Esophagus (tissue), 2 donors: ENCODE results near the gene PACRG. TPM values are rescaled to one million over a fixed set of nuclear protein-coding genes. Genes with fewer than 3 reads are reported as not detected.

Source experiments
- H3K27ac ChIP-seq, 2 donors: one replicate each; pipeline ENCODE4 v1.5.1; 2013; ENCODE audit warnings: low read depth in 2 of 2, mild to moderate bottlenecking in 2 of 2, inconsistent platforms in 1 of 2, low read length in 1 of 2, moderate library complexity in 1 of 2
- H3K27me3 ChIP-seq, 2 donors: one replicate each; pipeline ENCODE4 v1.6.1; 2013; ENCODE audit warnings: low read length in 2 of 2, control low read depth in 1 of 2, mild to moderate bottlenecking in 1 of 2; ENCODE audit not compliant: insufficient read depth in 2 of 2, control insufficient read depth in 1 of 2
- H3K36me3 ChIP-seq, 2 donors: one replicate each; pipeline ENCODE4 v1.6.1; 2013; ENCODE audit warnings: low read length in 1 of 2; ENCODE audit not compliant: control insufficient read depth in 2 of 2, insufficient read depth in 2 of 2
- H3K4me1 ChIP-seq, 2 donors: one replicate each; pipeline ENCODE4 v1.6.1; 2013; ENCODE audit warnings: low read length in 1 of 2; ENCODE audit not compliant: control insufficient read depth in 2 of 2, insufficient read depth in 2 of 2
- H3K4me3 ChIP-seq, 2 donors: one replicate each; pipeline ENCODE4 v1.5.1; 2013; ENCODE audit warnings: low read length in 2 of 2, mild to moderate bottlenecking in 2 of 2, low read depth in 1 of 2, moderate library complexity in 1 of 2
- H3K9me3 ChIP-seq, 2 donors: one replicate each; pipeline ENCODE4 v1.6.1; 2013; ENCODE audit warnings: mild to moderate bottlenecking in 2 of 2, low read depth in 1 of 2, low read length in 1 of 2, moderate library complexity in 1 of 2; ENCODE audit not compliant: control insufficient read depth in 2 of 2, insufficient read depth in 1 of 2
- WGBS, 2 donors: extraction: QIAGEN DNeasy Blood & Tissue Kit; methylation state at CpG; one replicate each; pipeline ENCODE4 v1.1.7; 2013; 5-methylcytosine and 5-hydroxymethylcytosine counted together
- polyA plus RNA-seq, 2 donors: library from polyadenylated mRNA; stranded (reverse); fragments of 200-250 nt; gene quantifications; one replicate each; pipeline ENCODE4 v1.2.3, GENCODE V29; 2013
- donor health status: healthy with polysubstance abuse.
- donor health status: Bipolar disorder and iron deficiency.

The PACRG gene
- polyA plus RNA-seq, 2 donors: 0.39 to 0.44 TPM

- Histone ChIP-seq H3K27ac (no peak overlapping the region), H3K4me1 (no peaks in the 10 kb centered on the region), H3K36me3 (no peaks in the 10 kb centered on the region), H3K4me3 (no peak overlapping the region), H3K9me3 (no peaks in the 10 kb centered on the region), H3K27me3 (no peaks in the 10 kb centered on the region)
- WGBS, 2 donors: 92 to 97% methylated on average over 6 of the region's 6 CpGs
These were observed 124.4 kb downstream of the PACRG start for GRCh38 chr6:162852192-162852591.

GRCh38 chr6:162852840-162853577 is 125.2 kb downstream of the PACRG start:
- H3K4me1 ChIP-seq: no peaks in the 10 kb centered on the region
- WGBS, 2 donors: 75 to 77% methylated on average over 9 of the region's 9 CpGs
- H3K27me3 ChIP-seq: no peaks in the 10 kb centered on the region

GRCh38 chr6:162854228-162854627 is 126.5 kb downstream of the PACRG start:
- no peaks in the 10 kb centered on the region for H3K36me3 ChIP-seq
- no peaks in the 10 kb centered on the region for H3K9me3 ChIP-seq
- no peaks in the 10 kb centered on the region for H3K4me1 ChIP-seq
- no peaks in the 10 kb centered on the region for H3K27me3 ChIP-seq
- 66 to 74% methylated on average over 1 of the region's 1 CpG for WGBS, 2 donors
- H3K4me3 ChIP-seq: no peak overlapping the region
- H3K27ac ChIP-seq: no peak overlapping the region

More at GRCh38 chr6:162852840-162853577, 125.2 kb downstream of the PACRG start:
- H3K9me3 ChIP-seq: no peaks in the 10 kb centered on the region
- H3K4me3 ChIP-seq: no peak overlapping the region
- no peaks in the 10 kb centered on the region for H3K36me3 ChIP-seq
- H3K27ac ChIP-seq: no peak overlapping the region

GRCh38 chr6:162854734-162855191 is 127.0 kb downstream of the PACRG start:
- Histone ChIP-seq H3K9me3 (no peaks in the 10 kb centered on the region), H3K27ac (no peak overlapping the region), H3K36me3 (no peaks in the 10 kb centered on the region), H3K4me1 (no peaks in the 10 kb centered on the region), H3K27me3 (no peaks in the 10 kb centered on the region), H3K4me3 (no peak overlapping the region)
- 87 to 90% methylated on average over 20 of the region's 20 CpGs for WGBS, 2 donors

- Histone ChIP-seq H3K27ac (peak overlapping the region in 1 of 2 donors; percentile 1), H3K36me3 (no peaks in the 10 kb centered on the region), H3K4me1 (no peaks in the 10 kb centered on the region), H3K27me3 (no peaks in the 10 kb centered on the region), H3K4me3 (peak overlapping the region in 1 of 2 donors; percentile 27), H3K9me3 (no peaks in the 10 kb centered on the region)
- 12 to 13% methylated on average over 7 of the region's 7 CpGs for WGBS, 2 donors
These were observed 129.1 kb downstream of the PACRG start for GRCh38 chr6:162856885-162857284.

- H3K4me1 ChIP-seq: no peaks in the 10 kb centered on the region
- H3K27me3 ChIP-seq: no peaks in the 10 kb centered on the region
- WGBS, 2 donors: 36 to 40% methylated on average over 2 of the region's 2 CpGs
- no peaks in the 10 kb centered on the region for H3K9me3 ChIP-seq
- peak overlapping the region in 1 of 2 donors; percentile 27 for H3K4me3 ChIP-seq
- H3K36me3 ChIP-seq: no peaks in the 10 kb centered on the region
- H3K27ac ChIP-seq: peak overlapping the region in 1 of 2 donors; percentile 1
These were observed 129.6 kb downstream of the PACRG start for GRCh38 chr6:162857326-162857725.

GRCh38 chr6:162862462-162862861 is 134.7 kb downstream of the PACRG start:
- Histone ChIP-seq H3K36me3 (no peaks in the 10 kb centered on the region), H3K4me1 (no peaks in the 10 kb centered on the region), H3K9me3 (no peaks in the 10 kb centered on the region), H3K27me3 (no peaks in the 10 kb centered on the region), H3K27ac (no peak overlapping the region), H3K4me3 (no peak overlapping the region)
- WGBS, 2 donors: 52 to 54% methylated on average over 3 of the region's 3 CpGs

GRCh38 chr6:162862941-162863340 is 135.2 kb downstream of the PACRG start:
- Histone ChIP-seq H3K4me1 (no peaks in the 10 kb centered on the region), H3K27ac (no peak overlapping the region), H3K27me3 (no peaks in the 10 kb centered on the region), H3K36me3 (no peaks in the 10 kb centered on the region), H3K4me3 (no peak overlapping the region), H3K9me3 (no peaks in the 10 kb centered on the region)
- 85 to 87% methylated on average over 5 of the region's 5 CpGs for WGBS, 2 donors

- no peak overlapping the region for H3K27ac ChIP-seq
- no peaks in the 10 kb centered on the region for H3K36me3 ChIP-seq
- no peaks in the 10 kb centered on the region for H3K9me3 ChIP-seq
- WGBS, 2 donors: 88 to 92% methylated on average over 1 of the region's 1 CpG
- no peaks in the 10 kb centered on the region for H3K4me1 ChIP-seq
- H3K4me3 ChIP-seq: no peak overlapping the region
- H3K27me3 ChIP-seq: no peaks in the 10 kb centered on the region
These were observed 136.0 kb downstream of the PACRG start for GRCh38 chr6:162863821-162864220.

- 71 to 75% methylated on average over 5 of the region's 5 CpGs for WGBS, 2 donors
These were observed 137.1 kb downstream of the PACRG start for GRCh38 chr6:162864911-162865310.

More at GRCh38 chr6:162864911-162865310, 137.1 kb downstream of the PACRG start:
- H3K4me1 ChIP-seq: no peaks in the 10 kb centered on the region
- no peak overlapping the region for H3K27ac ChIP-seq
- H3K36me3 ChIP-seq: no peaks in the 10 kb centered on the region
- H3K27me3 ChIP-seq: no peaks in the 10 kb centered on the region
- H3K9me3 ChIP-seq: no peaks in the 10 kb centered on the region
- H3K4me3 ChIP-seq: no peak overlapping the region
